OCI-LY3 (cell line): ENCODE data around the gene CACNB4.

ENCODE experiments used
- H2AFZ ChIP-seq: fragments of 200-600, 300-600 bp; shearing (Covaris generic); 2 replicates; pipeline ENCODE4 v1.6.0; 2014; ENCODE audit warnings: antibody characterized with exemption, low read depth, low read length
- H3K27ac ChIP-seq: fragments of 200-600, 300-600 bp; sonication (generic); 2 replicates; pipeline ENCODE4 v1.5.1; 2014; ENCODE audit warnings: mild to moderate bottlenecking, low read length, moderate library complexity, mixed read lengths
- H3K27me3 ChIP-seq: fragments of 200-600, 300-600 bp; sonication (generic); 2 replicates; pipeline ENCODE4 v1.6.1; 2014; ENCODE audit warnings: low read depth, low read length, mixed read lengths
- H3K36me3 ChIP-seq: fragments of 200-600, 300-600 bp; sonication (generic); replicated peaks from 2 replicates; pipeline ENCODE3; 2014; ENCODE audit warnings: low read depth, low read length, mixed read lengths
- H3K4me1 ChIP-seq: fragments of 300-600, 200-600 bp; sonication (generic); 2 replicates; pipeline ENCODE4 v1.6.1; 2014; ENCODE audit warnings: low read length, mixed read lengths
- H3K4me2 ChIP-seq: fragments of 200-600, 300-600 bp; sonication (generic); 2 replicates; pipeline ENCODE4 v1.6.1; 2014; ENCODE audit warnings: low read length, mixed read lengths
- H3K4me3 ChIP-seq: fragments of 300-600, 200-600 bp; sonication (generic); 2 replicates; pipeline ENCODE4 v1.5.1; 2014; ENCODE audit warnings: antibody characterized with exemption, mild to moderate bottlenecking, low read length, moderate library complexity
- H3K79me2 ChIP-seq: fragments of 300-600, 200-600 bp; shearing (Covaris generic); 2 replicates; pipeline ENCODE4 v1.6.1; 2014; ENCODE audit warnings: mild to moderate bottlenecking, low read length, mixed read lengths
- H3K9ac ChIP-seq: fragments of 300-600, 200-600 bp; shearing (Covaris generic); 2 replicates; pipeline ENCODE4 v1.6.0; 2014; ENCODE audit warnings: mild to moderate bottlenecking, low read length, moderate library complexity
- H3K9me3 ChIP-seq: fragments of 200-600, 300-600 bp; shearing (Covaris generic); 2 replicates; pipeline ENCODE4 v1.6.1; 2014; ENCODE audit warnings: low read length, mixed read lengths; ENCODE audit not compliant: insufficient read depth
- H4K20me1 ChIP-seq: fragments of 200-600, 300-600 bp; sonication (generic); 2 replicates; pipeline ENCODE4 v1.6.1; 2016; ENCODE audit warnings: low read length, mixed read lengths; ENCODE audit not compliant: insufficient read depth
- EZH2phosphoT487 ChIP-seq: fragments of 200-600 bp; shearing (Covaris generic); IDR thresholded peaks from 2 replicates; pipeline ENCODE4 v1.6.1; 2018; ENCODE audit warnings: antibody characterized with exemption, mixed run types, low read depth
- TF ChIP-seq, protein P1 (sequence below): fragments of 200-600, 300-600 bp; sonication (generic); IDR thresholded peaks from 2 replicates; pipeline ENCODE4 v1.5.1; 2014; ENCODE audit warnings: antibody characterized with exemption, low read length, low read depth

CACNB4 gene

DNA sequence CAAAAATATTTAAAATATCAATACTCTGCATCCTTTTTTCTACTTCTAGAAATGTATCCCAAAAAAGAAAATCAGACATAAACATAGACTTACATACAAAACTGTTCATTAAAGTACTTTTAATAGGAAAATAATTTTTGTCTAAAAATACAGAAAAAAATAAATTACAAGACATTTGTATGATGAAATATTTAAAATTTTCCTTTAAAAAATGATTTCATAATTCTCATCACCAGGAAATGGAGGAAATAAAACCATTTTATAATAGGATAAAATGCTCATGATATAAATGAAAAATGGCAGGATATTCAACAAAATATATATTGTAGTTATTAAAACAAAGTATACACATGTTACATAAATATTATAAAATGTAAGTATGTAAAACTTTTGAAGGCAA, 295.0 kb downstream of the CACNB4 start:
- H3K36me3 ChIP-seq = peaks cover 16% of the 10 kb centered on the region
- no peak overlapping the region for H2AFZ ChIP-seq
- no peak overlapping the region for H3K9ac ChIP-seq
- H3K79me2 ChIP-seq = no peaks in the 10 kb centered on the region
- H3K27me3 ChIP-seq = no peaks in the 10 kb centered on the region
- H3K9me3 ChIP-seq = no peaks in the 10 kb centered on the region
- TF ChIP-seq, protein P1, sequence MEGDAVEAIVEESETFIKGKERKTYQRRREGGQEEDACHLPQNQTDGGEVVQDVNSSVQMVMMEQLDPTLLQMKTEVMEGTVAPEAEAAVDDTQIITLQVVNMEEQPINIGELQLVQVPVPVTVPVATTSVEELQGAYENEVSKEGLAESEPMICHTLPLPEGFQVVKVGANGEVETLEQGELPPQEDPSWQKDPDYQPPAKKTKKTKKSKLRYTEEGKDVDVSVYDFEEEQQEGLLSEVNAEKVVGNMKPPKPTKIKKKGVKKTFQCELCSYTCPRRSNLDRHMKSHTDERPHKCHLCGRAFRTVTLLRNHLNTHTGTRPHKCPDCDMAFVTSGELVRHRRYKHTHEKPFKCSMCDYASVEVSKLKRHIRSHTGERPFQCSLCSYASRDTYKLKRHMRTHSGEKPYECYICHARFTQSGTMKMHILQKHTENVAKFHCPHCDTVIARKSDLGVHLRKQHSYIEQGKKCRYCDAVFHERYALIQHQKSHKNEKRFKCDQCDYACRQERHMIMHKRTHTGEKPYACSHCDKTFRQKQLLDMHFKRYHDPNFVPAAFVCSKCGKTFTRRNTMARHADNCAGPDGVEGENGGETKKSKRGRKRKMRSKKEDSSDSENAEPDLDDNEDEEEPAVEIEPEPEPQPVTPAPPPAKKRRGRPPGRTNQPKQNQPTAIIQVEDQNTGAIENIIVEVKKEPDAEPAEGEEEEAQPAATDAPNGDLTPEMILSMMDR = no peak
- no peak for TF ChIP-seq EZH2phosphoT487
- H3K4me2 ChIP-seq = no peak overlapping the region
- no peaks in the 10 kb centered on the region for H3K4me1 ChIP-seq
- H3K27ac ChIP-seq = no peak overlapping the region
- H3K4me3 ChIP-seq = no peak overlapping the region
- no peaks in the 10 kb centered on the region for H4K20me1 ChIP-seq

DNA sequence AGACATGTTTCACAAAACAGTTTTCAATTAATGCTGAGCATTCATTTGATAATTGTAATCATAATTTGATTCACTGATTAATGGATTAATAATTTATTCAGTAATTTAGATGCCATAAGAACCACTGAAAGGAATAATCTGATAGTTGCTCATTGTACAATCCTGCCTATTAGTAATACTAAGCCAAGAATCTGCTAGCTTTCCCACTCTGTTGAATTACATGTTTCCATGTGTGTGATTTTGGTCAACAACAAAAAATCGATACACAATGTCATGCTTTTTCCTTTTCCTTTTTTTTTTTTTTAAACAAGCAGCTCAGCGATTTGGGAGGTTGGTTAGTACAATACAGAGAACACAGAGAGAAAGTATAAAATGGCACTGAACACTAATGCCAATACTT, 296.5 kb downstream of the CACNB4 start:
- Histone ChIP-seq H2AFZ (no peak overlapping the region), H3K9me3 (no peaks in the 10 kb centered on the region), H3K9ac (no peak overlapping the region), H3K79me2 (no peaks in the 10 kb centered on the region), H3K4me3 (no peak overlapping the region), H3K27ac (no peak overlapping the region), H4K20me1 (no peaks in the 10 kb centered on the region), H3K27me3 (no peaks in the 10 kb centered on the region), H3K36me3 (peaks cover 16% of the 10 kb centered on the region), H3K4me1 (no peaks in the 10 kb centered on the region), H3K4me2 (no peak overlapping the region)
- TF ChIP-seq EZH2phosphoT487 = no peak
- TF ChIP-seq, protein P1 = no peak

DNA sequence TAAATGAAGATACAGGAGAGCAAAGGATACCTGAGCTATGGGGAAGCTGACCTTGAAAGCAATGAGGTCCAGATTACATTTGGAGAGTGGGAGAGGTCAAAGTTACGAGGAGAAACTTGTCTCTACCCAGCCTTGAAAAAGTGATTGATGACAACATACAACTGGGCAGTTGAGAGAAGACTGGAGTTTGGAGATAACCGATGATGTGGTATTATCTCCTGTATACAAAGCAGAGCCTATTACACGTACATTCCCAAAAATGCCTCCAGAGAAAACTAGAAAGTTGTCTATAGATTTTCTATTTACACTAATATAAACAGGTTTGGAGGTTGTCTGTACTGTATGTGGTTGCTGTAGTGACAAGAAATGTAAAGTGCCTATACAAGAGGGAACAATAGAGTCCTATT, 299.0 kb downstream of the CACNB4 start:
- Histone ChIP-seq H3K27ac (no peak overlapping the region), H3K4me2 (no peak overlapping the region), H2AFZ (no peak overlapping the region), H3K9ac (no peak overlapping the region), H3K36me3 (peaks cover 6% of the 10 kb centered on the region), H3K4me1 (no peaks in the 10 kb centered on the region), H3K4me3 (no peak overlapping the region), H3K27me3 (no peaks in the 10 kb centered on the region), H3K9me3 (no peaks in the 10 kb centered on the region), H4K20me1 (no peaks in the 10 kb centered on the region), H3K79me2 (no peaks in the 10 kb centered on the region)
- no peak for TF ChIP-seq EZH2phosphoT487
- TF ChIP-seq, protein P1 = no peak

DNA sequence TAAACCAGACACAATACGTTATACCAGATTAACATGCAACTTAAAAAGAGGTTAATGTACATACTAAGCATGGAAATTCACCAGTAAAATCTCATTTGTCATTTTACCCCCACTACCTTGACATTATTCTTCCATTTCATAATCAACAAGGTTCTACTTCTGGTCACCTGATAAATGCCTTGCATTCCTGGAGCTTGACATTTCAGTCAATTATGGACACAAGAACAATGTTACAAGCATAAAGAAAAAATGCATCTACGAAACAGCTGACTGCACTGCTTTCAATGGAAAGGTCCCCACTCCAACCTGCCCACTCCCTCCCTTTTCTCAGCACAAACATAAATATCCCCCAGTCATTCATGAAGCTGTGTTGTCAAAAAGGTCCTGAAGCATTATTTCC, 302.1 kb downstream of the CACNB4 start:
- Histone ChIP-seq H3K27ac (no peak overlapping the region), H3K9me3 (no peaks in the 10 kb centered on the region), H3K27me3 (no peaks in the 10 kb centered on the region), H3K9ac (no peak overlapping the region), H2AFZ (no peak overlapping the region), H3K4me3 (no peak overlapping the region), H3K36me3 (peaks cover 7% of the 10 kb centered on the region), H4K20me1 (no peaks in the 10 kb centered on the region), H3K4me2 (no peak overlapping the region), H3K79me2 (no peaks in the 10 kb centered on the region), H3K4me1 (no peaks in the 10 kb centered on the region)
- TF ChIP-seq EZH2phosphoT487 = no peak
- TF ChIP-seq, protein P1 = no peak
